Measurements from ENCODE around the gene CSGALNACT2. TPM values are rescaled to one million over a fixed set of nuclear protein-coding genes. Genes with fewer than 3 reads are reported as not detected.
"Not testable (repeated sequence)": the region's sequence is repeated elsewhere in the genome, so short reads cannot be mapped to it uniquely, and the experiment has no call there.

The CSGALNACT2 gene
- total RNA-seq, 2 donors from 2014 or later, result 28.7 to 38.8 TPM

- Mint-ChIP-seq H3K9me3 (no peaks in the 10 kb centered on the region), H3K36me3 (no peaks in the 10 kb centered on the region), H3K27ac (no peak overlapping the region)
- ATAC-seq (peak; percentile 73 to 92), DNase-seq (ENCODE audit: low spot score in 2 of 2) (peak in 1 of 2 donors; percentile 29)
These were observed 9.1 kb upstream of the CSGALNACT2 start for GRCh38 chr10:43128958-43129706.

- Mint-ChIP-seq H3K36me3 (peaks cover 0 to 5% of the 10 kb centered on the region in 2 donors), H3K9me3 (no peaks in the 10 kb centered on the region), H3K27ac (no peak overlapping the region)
- no peak for DNase-seq (ENCODE audit: low spot score in 2 of 2)
- ATAC-seq, result no peak
These were observed 7.5 kb upstream of the CSGALNACT2 start for GRCh38 chr10:43130770-43131171.

GRCh38 chr10:43131256-43131655, 7.0 kb upstream of the CSGALNACT2 start:
- H3K9me3 Mint-ChIP-seq, result no peaks in the 10 kb centered on the region
- H3K36me3 Mint-ChIP-seq, result peaks cover 0 to 10% of the 10 kb centered on the region in 2 donors
- H3K27ac Mint-ChIP-seq, result no peak overlapping the region
- ATAC-seq (no peak), DNase-seq (ENCODE audit: low spot score in 2 of 2) (no peak)

- ATAC-seq (no peak), DNase-seq (ENCODE audit: low spot score in 2 of 2) (no peak)
- peaks cover 0 to 13% of the 10 kb centered on the region in 2 donors for H3K36me3 Mint-ChIP-seq
- H3K27ac Mint-ChIP-seq, result no peak overlapping the region
- H3K9me3 Mint-ChIP-seq, result no peaks in the 10 kb centered on the region
These were observed 6.3 kb upstream of the CSGALNACT2 start for GRCh38 chr10:43131906-43132305.

GRCh38 chr10:43132867-43133787, 5.1 kb upstream of the CSGALNACT2 start:
- no peak overlapping the region for H3K27ac Mint-ChIP-seq
- DNase-seq (ENCODE audit: low spot score in 2 of 2), result no peak

GRCh38 chr10:43134126-43134905, 3.9 kb upstream of the CSGALNACT2 start:
- Mint-ChIP-seq H3K27ac (no peak overlapping the region), H3K36me3 (peaks cover 13 to 28% of the 10 kb centered on the region in 2 donors), H3K9me3 (no peaks in the 10 kb centered on the region)
- DNase-seq (ENCODE audit: low spot score in 2 of 2) (no peak), ATAC-seq (no peak)

More at GRCh38 chr10:43132867-43133787, 5.1 kb upstream of the CSGALNACT2 start:
- Mint-ChIP-seq H3K36me3 (peaks cover 5 to 20% of the 10 kb centered on the region in 2 donors), H3K9me3 (no peaks in the 10 kb centered on the region)
- no peak for ATAC-seq

- DNase-seq (ENCODE audit: low spot score in 2 of 2), result no peak
- ATAC-seq, result no peak
These were observed 3.2 kb upstream of the CSGALNACT2 start for GRCh38 chr10:43135064-43135463.

GRCh38 chr10:43135656-43136055, 2.6 kb upstream of the CSGALNACT2 start:
- no peak for DNase-seq (ENCODE audit: low spot score in 2 of 2)
- Mint-ChIP-seq H3K27ac (no peak overlapping the region), H3K36me3 (peaks cover 14 to 32% of the 10 kb centered on the region in 2 donors)

More at GRCh38 chr10:43135064-43135463, 3.2 kb upstream of the CSGALNACT2 start:
- Mint-ChIP-seq H3K27ac (no peak overlapping the region), H3K9me3 (no peaks in the 10 kb centered on the region), H3K36me3 (peaks cover 14 to 29% of the 10 kb centered on the region in 2 donors)

GRCh38 chr10:43136432-43136831, 1.8 kb upstream of the CSGALNACT2 start:
- ATAC-seq (no peak), DNase-seq (ENCODE audit: low spot score in 2 of 2) (no peak)
- Mint-ChIP-seq H3K36me3 (peaks cover 14 to 35% of the 10 kb centered on the region in 2 donors), H3K9me3 (no peaks in the 10 kb centered on the region), H3K27ac (no peak overlapping the region)

More at GRCh38 chr10:43135656-43136055, 2.6 kb upstream of the CSGALNACT2 start:
- ATAC-seq, result no peak
- no peaks in the 10 kb centered on the region for H3K9me3 Mint-ChIP-seq

- no peak for DNase-seq (ENCODE audit: low spot score in 2 of 2)
- H3K9me3 Mint-ChIP-seq, result no peaks in the 10 kb centered on the region
These were observed 1.1 kb upstream of the CSGALNACT2 start for GRCh38 chr10:43136995-43137716.

GRCh38 chr10:43137717-43138020, 576 bp upstream of the CSGALNACT2 start:
- ATAC-seq (peak in 1 of 2 donors; percentile 17), DNase-seq (ENCODE audit: low spot score in 2 of 2) (peak; percentile 42 to 62)
- peak overlapping the region; percentile 96 to 99 for H3K27ac Mint-ChIP-seq
- peaks cover 14 to 35% of the 10 kb centered on the region in 2 donors for H3K36me3 Mint-ChIP-seq
- no peaks in the 10 kb centered on the region for H3K9me3 Mint-ChIP-seq

More at GRCh38 chr10:43136995-43137716, 1.1 kb upstream of the CSGALNACT2 start:
- Mint-ChIP-seq H3K27ac (peak overlapping the region; percentile 96 to 99), H3K36me3 (peaks cover 14 to 35% of the 10 kb centered on the region in 2 donors)
- no peak for ATAC-seq

GRCh38 chr10:43138757-43139241, 554 bp downstream of the CSGALNACT2 start:
- peaks cover 14 to 35% of the 10 kb centered on the region in 2 donors for H3K36me3 Mint-ChIP-seq
- peak overlapping the region; percentile 96 to 100 for H3K27ac Mint-ChIP-seq
- no peaks in the 10 kb centered on the region for H3K9me3 Mint-ChIP-seq
- DNase-seq (ENCODE audit: low spot score in 2 of 2), result peak; percentile 63 to 69
- ATAC-seq, result peak; percentile 64 to 71

- DNase-seq (ENCODE audit: low spot score in 2 of 2), result no peak
These were observed 3.2 kb downstream of the CSGALNACT2 start for GRCh38 chr10:43141421-43141820.

GRCh38 chr10:43145311-43145710, 7.1 kb downstream of the CSGALNACT2 start:
- Mint-ChIP-seq H3K9me3 (no peaks in the 10 kb centered on the region), H3K27ac (peak overlapping the region in 1 of 2 donors; percentile 68), H3K36me3 (peaks cover 0 to 29% of the 10 kb centered on the region in 2 donors)
- ATAC-seq, result no peak
- DNase-seq (ENCODE audit: low spot score in 2 of 2), result no peak

More at GRCh38 chr10:43141421-43141820, 3.2 kb downstream of the CSGALNACT2 start:
- H3K9me3 Mint-ChIP-seq, result no peaks in the 10 kb centered on the region
- H3K36me3 Mint-ChIP-seq, result peaks cover 14 to 24% of the 10 kb centered on the region in 2 donors
- no peak for ATAC-seq
- H3K27ac Mint-ChIP-seq, result peak overlapping the region in 1 of 2 donors; percentile 77

GRCh38 chr10:43145936-43146335, 7.7 kb downstream of the CSGALNACT2 start:
- not testable (repeated sequence) for DNase-seq (ENCODE audit: low spot score in 2 of 2); H3K9me3 Mint-ChIP-seq; ATAC-seq
- Mint-ChIP-seq H3K36me3 (peaks cover 0 to 23% of the 10 kb centered on the region in 2 donors), H3K27ac (peak overlapping the region in 1 of 2 donors; percentile 68)

Data from activated naive CD4-positive, alpha-beta T cell treated with anti-CD3 and anti-CD28 coated beads, Interleukin-2, amount 50 U/mL, for 72 hours (primary cell).